Measurements from ENCODE around the gene SHISA4.
"Not testable (repeated sequence)": the region's sequence is repeated elsewhere in the genome, so short reads cannot be mapped to it uniquely, and the experiment has no call there.

SHISA4 gene, protein sequence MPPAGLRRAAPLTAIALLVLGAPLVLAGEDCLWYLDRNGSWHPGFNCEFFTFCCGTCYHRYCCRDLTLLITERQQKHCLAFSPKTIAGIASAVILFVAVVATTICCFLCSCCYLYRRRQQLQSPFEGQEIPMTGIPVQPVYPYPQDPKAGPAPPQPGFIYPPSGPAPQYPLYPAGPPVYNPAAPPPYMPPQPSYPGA

DNA sequence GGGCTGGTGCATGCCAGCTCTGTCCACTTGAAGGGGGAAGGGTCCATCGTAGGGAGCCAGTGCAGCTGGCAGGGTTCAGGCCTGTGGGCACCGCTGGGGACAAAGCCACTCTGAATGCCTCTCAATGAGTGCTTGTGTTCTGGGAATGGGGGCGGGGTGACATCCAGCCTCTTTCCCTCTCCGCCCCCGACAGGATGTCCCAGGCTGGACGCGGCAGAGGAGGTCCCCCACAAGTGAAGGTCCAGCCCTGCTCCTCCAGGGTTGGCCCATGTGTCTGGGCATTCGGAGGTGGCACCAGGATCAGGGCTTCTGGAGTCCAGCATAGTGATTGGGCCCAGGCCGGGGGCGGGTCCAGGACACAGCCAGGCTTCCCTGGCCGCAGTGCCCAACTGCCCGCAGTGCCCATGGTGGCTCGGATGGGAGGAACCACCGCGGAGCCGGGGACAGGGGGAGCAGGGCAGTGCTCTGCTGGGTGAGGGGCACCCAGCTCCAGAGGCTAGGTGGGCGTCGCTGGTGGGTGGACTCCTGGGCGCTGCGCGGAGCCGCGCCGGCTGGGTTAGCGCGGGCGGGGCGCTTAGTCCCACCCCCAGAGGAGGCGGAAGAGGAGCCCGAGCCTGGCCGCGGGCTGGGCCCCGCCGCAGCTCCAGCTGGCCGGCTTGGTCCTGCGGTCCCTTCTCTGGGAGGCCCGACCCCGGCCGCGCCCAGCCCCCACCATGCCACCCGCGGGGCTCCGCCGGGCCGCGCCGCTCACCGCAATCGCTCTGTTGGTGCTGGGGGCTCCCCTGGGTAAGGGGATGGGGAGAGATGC is at the start of gene SHISA4:
Gene SHISA4 (plus strand): TSS at position 617 of the 808 bp plus-strand sequence. CDS start 97 bp downstream, at position 714.
- no peak for DNase-seq (ENCODE audit: low read depth in 2 of 2)

- not testable (repeated sequence) for DNase-seq (ENCODE audit: low read depth in 2 of 2)
Measured at GRCh38 chr1:201839089-201839488, 49.6 kb upstream of the SHISA4 start.

GRCh38 chr1:201840055-201840454 is 48.6 kb upstream of the SHISA4 start:
- no peak for DNase-seq (ENCODE audit: low read depth in 2 of 2)

- no peak for DNase-seq (ENCODE audit: low read depth in 2 of 2)
Measured at GRCh38 chr1:201840490-201840889, 48.2 kb upstream of the SHISA4 start.

- DNase-seq (ENCODE audit: low read depth in 2 of 2), result no peak
Measured at GRCh38 chr1:201841265-201841912, 47.3 kb upstream of the SHISA4 start.

DNA sequence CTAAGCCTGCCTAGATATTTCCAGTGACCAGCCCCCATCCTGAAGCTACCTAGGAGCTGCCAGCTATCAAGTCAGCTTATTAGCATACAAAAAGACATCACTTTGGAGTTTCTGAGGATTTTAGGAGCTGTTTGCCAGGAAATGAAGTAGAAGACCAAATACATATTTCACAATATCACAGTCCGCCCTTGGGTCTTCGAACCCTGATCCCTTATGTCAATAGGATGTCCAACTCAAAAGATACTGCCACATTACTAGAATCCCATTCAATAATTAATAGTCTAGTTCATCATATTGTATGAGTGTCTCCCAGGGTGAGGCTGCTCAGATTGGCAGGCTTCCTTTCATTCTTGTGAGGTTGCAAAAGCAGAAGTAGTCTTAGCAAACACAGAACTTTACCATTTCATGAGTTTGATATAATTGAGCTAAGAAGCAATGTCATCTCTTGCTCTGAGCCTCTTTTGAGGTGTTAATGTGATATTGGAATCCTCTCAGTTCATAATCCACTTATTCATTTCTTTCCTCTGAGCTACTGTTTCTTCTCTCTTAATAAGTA is 46.1 kb upstream of the SHISA4 start:
- no peak for DNase-seq (ENCODE audit: low read depth in 2 of 2)

DNA sequence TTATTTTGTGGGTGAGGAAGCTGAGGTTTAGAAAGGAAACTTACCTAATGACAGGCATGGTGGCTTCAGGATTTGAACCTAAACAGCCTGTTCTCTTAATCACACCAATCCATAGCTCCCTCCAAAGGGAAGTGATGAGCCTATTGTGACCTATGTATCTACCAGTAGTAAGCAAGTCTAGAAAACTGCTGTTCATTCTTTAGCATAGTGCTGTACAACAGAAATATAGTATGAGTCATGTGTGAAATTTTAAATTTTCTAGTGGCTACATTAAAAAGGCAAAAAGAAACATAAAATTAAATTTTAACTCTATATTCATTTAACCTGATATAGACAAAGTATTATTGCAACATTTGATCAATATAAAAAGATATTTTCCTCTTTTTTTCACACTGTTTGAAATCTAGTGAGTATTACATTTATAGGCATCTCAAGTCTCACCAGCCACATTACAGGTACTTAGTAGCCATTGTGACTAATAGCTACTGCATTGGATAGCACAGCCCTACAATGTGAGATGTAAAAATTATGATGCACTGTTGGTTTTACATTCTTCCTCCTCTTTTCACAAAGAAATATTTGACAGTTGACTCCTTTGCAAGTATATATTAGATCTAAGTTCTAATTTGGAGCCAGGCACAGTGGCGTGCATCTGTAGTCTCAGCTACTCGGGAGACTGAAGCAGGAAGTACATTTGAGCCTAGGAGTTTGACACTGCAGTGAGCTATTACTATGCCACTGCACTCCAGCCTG is 43.2 kb upstream of the SHISA4 start:
- DNase-seq (ENCODE audit: low read depth in 2 of 2), result no peak

DNA sequence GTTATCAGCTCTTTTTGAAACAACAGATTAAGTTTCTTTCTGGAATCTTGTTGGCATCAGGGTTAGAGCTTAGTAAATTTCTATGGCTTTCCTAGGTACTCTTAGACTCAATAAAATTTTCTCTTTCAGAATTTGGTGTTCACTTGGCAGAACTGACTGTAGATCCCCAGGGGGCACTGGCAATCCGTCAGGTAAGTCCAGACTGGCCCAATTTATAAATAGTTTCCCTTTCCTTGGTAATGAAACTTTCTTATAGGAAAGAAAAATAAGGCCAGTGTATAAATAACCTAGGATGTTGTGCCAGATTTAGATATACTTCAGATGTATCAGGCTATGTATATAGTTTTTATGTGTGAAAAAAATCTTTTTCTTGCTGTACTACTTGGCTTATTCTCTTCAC is 41.5 kb upstream of the SHISA4 start:
- DNase-seq (ENCODE audit: low read depth in 2 of 2), result no peak

GRCh38 chr1:201848230-201848629 is 40.5 kb upstream of the SHISA4 start:
- no peak for DNase-seq (ENCODE audit: low read depth in 2 of 2)

- no peak for DNase-seq (ENCODE audit: low read depth in 2 of 2)
Measured at GRCh38 chr1:201849372-201850052, 39.2 kb upstream of the SHISA4 start.

GRCh38 chr1:201850053-201850397 is 38.7 kb upstream of the SHISA4 start:
- DNase-seq (ENCODE audit: low read depth in 2 of 2), result no peak

- DNase-seq (ENCODE audit: low read depth in 2 of 2), result no peak
Measured at GRCh38 chr1:201851949-201852348, 36.7 kb upstream of the SHISA4 start.

GRCh38 chr1:201856722-201857121 is 32.0 kb upstream of the SHISA4 start:
- not testable (repeated sequence) for DNase-seq (ENCODE audit: low read depth in 2 of 2)

- DNase-seq (ENCODE audit: low read depth in 2 of 2), result no peak
Measured at GRCh38 chr1:201859424-201859823, 29.3 kb upstream of the SHISA4 start.

- DNase-seq (ENCODE audit: low read depth in 2 of 2), result no peak
Measured at GRCh38 chr1:201861448-201861847, 27.2 kb upstream of the SHISA4 start.

- no peak for DNase-seq (ENCODE audit: low read depth in 2 of 2)
Measured at GRCh38 chr1:201870397-201870796, 18.3 kb upstream of the SHISA4 start.

DNA sequence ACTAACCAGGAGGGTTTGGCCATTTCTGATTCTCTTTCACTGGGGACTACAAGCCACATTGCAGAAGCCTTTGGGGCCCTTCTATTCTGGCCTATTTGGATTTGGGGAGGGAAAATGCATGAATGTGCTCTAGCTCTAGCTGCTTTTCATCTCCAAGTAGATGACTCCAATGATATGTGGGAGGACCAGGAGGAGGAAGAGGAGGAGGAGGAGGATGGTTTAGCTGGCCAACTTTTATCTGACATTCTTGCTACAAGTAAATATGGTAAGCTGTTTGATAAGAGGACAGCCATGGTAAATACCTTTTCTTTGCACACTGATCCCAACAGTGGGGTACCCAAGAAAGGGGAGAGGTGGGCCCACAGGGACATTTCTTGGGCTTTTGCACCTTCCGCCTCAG is 14.0 kb upstream of the SHISA4 start:
- no peak for DNase-seq (ENCODE audit: low read depth in 2 of 2)

GRCh38 chr1:201876148-201876818 is 12.4 kb upstream of the SHISA4 start:
- DNase-seq (ENCODE audit: low read depth in 2 of 2), result no peak

GRCh38 chr1:201877877-201878401 is 10.8 kb upstream of the SHISA4 start:
- DNase-seq (ENCODE audit: low read depth in 2 of 2), result no peak

GRCh38 chr1:201880928-201881571 is 7.6 kb upstream of the SHISA4 start:
- no peak for DNase-seq (ENCODE audit: low read depth in 2 of 2)

Measured in stimulated activated CD8-positive, alpha-beta memory T cell treated with anti-CD3 and anti-CD28 coated beads, Interleukin-2, amount 100 ng/mL, for 48 hours (primary cell).